ENCODE results near the gene CCDC27. TPM values are rescaled to one million over a fixed set of nuclear protein-coding genes. Genes with fewer than 3 reads are reported as not detected.

Gene CCDC27
- total RNA-seq, 1 donor from 2014 or later = not detected

GRCh38 chr1:3817138-3817740 lies 65.0 kb downstream of the CCDC27 start:
- H3K36me3 Mint-ChIP-seq = peaks cover 5% of the 10 kb centered on the region
- H3K4me3 Mint-ChIP-seq = no peak overlapping the region
- H3K27ac Mint-ChIP-seq = no peak overlapping the region
- no peaks in the 10 kb centered on the region for H3K27me3 Mint-ChIP-seq
- peaks cover 5% of the 10 kb centered on the region for H3K4me1 Mint-ChIP-seq (ENCODE audit: unreplicated experiment)
- TF ChIP-seq, protein P1, sequence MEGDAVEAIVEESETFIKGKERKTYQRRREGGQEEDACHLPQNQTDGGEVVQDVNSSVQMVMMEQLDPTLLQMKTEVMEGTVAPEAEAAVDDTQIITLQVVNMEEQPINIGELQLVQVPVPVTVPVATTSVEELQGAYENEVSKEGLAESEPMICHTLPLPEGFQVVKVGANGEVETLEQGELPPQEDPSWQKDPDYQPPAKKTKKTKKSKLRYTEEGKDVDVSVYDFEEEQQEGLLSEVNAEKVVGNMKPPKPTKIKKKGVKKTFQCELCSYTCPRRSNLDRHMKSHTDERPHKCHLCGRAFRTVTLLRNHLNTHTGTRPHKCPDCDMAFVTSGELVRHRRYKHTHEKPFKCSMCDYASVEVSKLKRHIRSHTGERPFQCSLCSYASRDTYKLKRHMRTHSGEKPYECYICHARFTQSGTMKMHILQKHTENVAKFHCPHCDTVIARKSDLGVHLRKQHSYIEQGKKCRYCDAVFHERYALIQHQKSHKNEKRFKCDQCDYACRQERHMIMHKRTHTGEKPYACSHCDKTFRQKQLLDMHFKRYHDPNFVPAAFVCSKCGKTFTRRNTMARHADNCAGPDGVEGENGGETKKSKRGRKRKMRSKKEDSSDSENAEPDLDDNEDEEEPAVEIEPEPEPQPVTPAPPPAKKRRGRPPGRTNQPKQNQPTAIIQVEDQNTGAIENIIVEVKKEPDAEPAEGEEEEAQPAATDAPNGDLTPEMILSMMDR (conservative IDR thresholded peaks at IDR 0.05) = no peak
- no peak for DNase-seq (ENCODE audit: extremely low spot score, unreplicated experiment)
- H3K9me3 Mint-ChIP-seq = no peaks in the 10 kb centered on the region

GRCh38 chr1:3817821-3818597 lies 65.8 kb downstream of the CCDC27 start:
- TF ChIP-seq, protein P1 (conservative IDR thresholded peaks at IDR 0.05) = no peak
- Mint-ChIP-seq H3K9me3 (no peaks in the 10 kb centered on the region), H3K27ac (no peak overlapping the region), H3K27me3 (no peaks in the 10 kb centered on the region), H3K4me3 (no peak overlapping the region), H3K4me1 (ENCODE audit: unreplicated experiment) (peaks cover 5% of the 10 kb centered on the region), H3K36me3 (peaks cover 5% of the 10 kb centered on the region)
- no peak for DNase-seq (ENCODE audit: extremely low spot score, unreplicated experiment)

- H3K27ac Mint-ChIP-seq = no peak overlapping the region
- peaks cover 9% of the 10 kb centered on the region for H3K36me3 Mint-ChIP-seq
- peaks cover 5% of the 10 kb centered on the region for H3K4me1 Mint-ChIP-seq (ENCODE audit: unreplicated experiment)
- no peak overlapping the region for H3K4me3 Mint-ChIP-seq
- H3K9me3 Mint-ChIP-seq = no peaks in the 10 kb centered on the region
- H3K27me3 Mint-ChIP-seq = no peaks in the 10 kb centered on the region
- no peak for DNase-seq (ENCODE audit: extremely low spot score, unreplicated experiment)
- TF ChIP-seq, protein P1 (conservative IDR thresholded peaks at IDR 0.05) = no peak
Measured at GRCh38 chr1:3819771-3820200, 67.5 kb downstream of the CCDC27 start.

DNA sequence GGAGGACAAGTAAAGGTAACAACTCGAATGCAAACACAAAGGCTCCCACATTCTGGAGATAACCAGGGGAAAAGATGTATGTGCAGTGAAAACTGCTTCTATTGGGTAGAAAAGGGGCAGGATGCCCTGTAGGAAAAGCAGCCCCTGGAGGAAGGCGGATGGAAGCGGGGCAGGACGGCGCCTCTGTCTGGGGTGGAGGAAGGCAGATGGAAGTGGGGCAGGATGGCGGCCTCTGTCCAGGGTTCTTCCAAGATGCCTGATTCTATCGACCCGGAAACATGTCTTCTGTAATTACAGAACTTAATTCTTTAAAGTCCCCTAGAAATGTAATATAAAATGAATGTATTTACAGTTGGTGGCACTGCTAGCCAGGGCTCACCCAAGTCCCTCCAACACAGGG lies 68.1 kb downstream of the CCDC27 start:
- Mint-ChIP-seq H3K36me3 (peaks cover 9% of the 10 kb centered on the region), H3K4me3 (no peak overlapping the region), H3K27me3 (no peaks in the 10 kb centered on the region), H3K4me1 (ENCODE audit: unreplicated experiment) (peaks cover 5% of the 10 kb centered on the region), H3K9me3 (no peaks in the 10 kb centered on the region), H3K27ac (no peak overlapping the region)
- DNase-seq (ENCODE audit: extremely low spot score, unreplicated experiment) = no peak
- TF ChIP-seq, protein P1 (conservative IDR thresholded peaks at IDR 0.05) = no peak

GRCh38 chr1:3821004-3821403 lies 68.8 kb downstream of the CCDC27 start:
- Mint-ChIP-seq H3K27ac (no peak overlapping the region), H3K4me3 (no peak overlapping the region), H3K9me3 (no peaks in the 10 kb centered on the region), H3K36me3 (peaks cover 15% of the 10 kb centered on the region), H3K4me1 (ENCODE audit: unreplicated experiment) (peaks cover 5% of the 10 kb centered on the region), H3K27me3 (no peaks in the 10 kb centered on the region)
- TF ChIP-seq, protein P1 (conservative IDR thresholded peaks at IDR 0.05) = no peak
- DNase-seq (ENCODE audit: extremely low spot score, unreplicated experiment) = no peak

Other genes with a start within 250 kb of the CCDC27 start
- 26.7 and 61.7 TPM in 2 replicates for gene MEGF6, start 140.9 kb upstream of the CCDC27 start, total RNA-seq (ENCODE audit: low replicate concordance)
- 26.6 and 56.6 TPM in 2 replicates for gene TPRG1L, start 127.4 kb upstream of the CCDC27 start, total RNA-seq (ENCODE audit: low replicate concordance)
- 22.5 and 26.7 TPM in 2 replicates for gene WRAP73, start 102.3 kb upstream of the CCDC27 start, total RNA-seq (ENCODE audit: low replicate concordance)
- 1.6 TPM in 2 replicates for gene TP73, start 99.9 kb upstream of the CCDC27 start, total RNA-seq (ENCODE audit: low replicate concordance)
- 10.8 and 15.1 TPM in 2 replicates for gene SMIM1, start 20.3 kb downstream of the CCDC27 start, total RNA-seq (ENCODE audit: low replicate concordance)
- 53.5 and 56.5 TPM in 2 replicates for gene LRRC47, start 44.0 kb downstream of the CCDC27 start, total RNA-seq (ENCODE audit: low replicate concordance)
- 41.9 and 42.3 TPM in 2 replicates for gene CEP104, start 104.8 kb downstream of the CCDC27 start, total RNA-seq (ENCODE audit: low replicate concordance)
- gene DFFB, start 105.0 kb downstream of the CCDC27 start, total RNA-seq (ENCODE audit: low replicate concordance) = 6.8 and 10.6 TPM in 2 replicates
- gene C1orf174, start 147.8 kb downstream of the CCDC27 start, total RNA-seq (ENCODE audit: low replicate concordance) = 24.7 and 31.4 TPM in 2 replicates